Measurements from ENCODE around the gene PLEK. TPM values are rescaled to one million over a fixed set of nuclear protein-coding genes. Genes with fewer than 3 reads are reported as not detected.
"Not testable (repeated sequence)": the region's sequence is repeated elsewhere in the genome, so short reads cannot be mapped to it uniquely, and the experiment has no call there.

The PLEK gene
- total RNA-seq, 1 donor from 2014 or later = not detected

DNA sequence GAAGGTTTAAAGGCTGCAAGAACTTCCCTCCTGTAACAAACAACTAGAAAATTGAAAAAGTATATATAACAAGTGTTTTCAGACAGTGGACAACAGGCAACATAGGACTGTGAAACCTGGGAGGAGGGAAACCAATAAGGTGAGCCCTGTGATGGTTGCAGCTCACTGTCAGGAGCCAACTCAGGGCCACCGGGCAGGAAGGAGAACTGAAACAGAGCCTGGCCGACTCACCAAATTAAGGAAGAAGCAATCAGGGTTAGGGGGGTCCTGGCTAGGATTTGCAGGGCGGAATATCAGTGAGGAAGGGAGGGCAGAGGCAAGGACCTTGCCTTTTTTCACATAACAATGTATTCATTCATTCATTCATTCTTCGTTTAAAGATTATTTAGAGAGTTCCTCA lies 23.5 kb upstream of the PLEK start:
- DNase-seq (ENCODE audit: low spot score) = no peak
- H3K27ac Mint-ChIP-seq (ENCODE audit: unreplicated experiment) = no peak overlapping the region
- H3K4me1 Mint-ChIP-seq (ENCODE audit: unreplicated experiment) = no peaks in the 10 kb centered on the region
- H3K36me3 Mint-ChIP-seq (ENCODE audit: low read depth, unreplicated experiment) = no peaks in the 10 kb centered on the region
- TF ChIP-seq, protein P1, sequence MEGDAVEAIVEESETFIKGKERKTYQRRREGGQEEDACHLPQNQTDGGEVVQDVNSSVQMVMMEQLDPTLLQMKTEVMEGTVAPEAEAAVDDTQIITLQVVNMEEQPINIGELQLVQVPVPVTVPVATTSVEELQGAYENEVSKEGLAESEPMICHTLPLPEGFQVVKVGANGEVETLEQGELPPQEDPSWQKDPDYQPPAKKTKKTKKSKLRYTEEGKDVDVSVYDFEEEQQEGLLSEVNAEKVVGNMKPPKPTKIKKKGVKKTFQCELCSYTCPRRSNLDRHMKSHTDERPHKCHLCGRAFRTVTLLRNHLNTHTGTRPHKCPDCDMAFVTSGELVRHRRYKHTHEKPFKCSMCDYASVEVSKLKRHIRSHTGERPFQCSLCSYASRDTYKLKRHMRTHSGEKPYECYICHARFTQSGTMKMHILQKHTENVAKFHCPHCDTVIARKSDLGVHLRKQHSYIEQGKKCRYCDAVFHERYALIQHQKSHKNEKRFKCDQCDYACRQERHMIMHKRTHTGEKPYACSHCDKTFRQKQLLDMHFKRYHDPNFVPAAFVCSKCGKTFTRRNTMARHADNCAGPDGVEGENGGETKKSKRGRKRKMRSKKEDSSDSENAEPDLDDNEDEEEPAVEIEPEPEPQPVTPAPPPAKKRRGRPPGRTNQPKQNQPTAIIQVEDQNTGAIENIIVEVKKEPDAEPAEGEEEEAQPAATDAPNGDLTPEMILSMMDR (IDR thresholded peaks at IDR 0.05; ENCODE audit: unreplicated experiment) = no peak
- no peaks in the 10 kb centered on the region for H3K27me3 Mint-ChIP-seq (ENCODE audit: unreplicated experiment)
- no peak overlapping the region for H3K4me3 Mint-ChIP-seq (ENCODE audit: unreplicated experiment)
- H3K9me3 Mint-ChIP-seq (ENCODE audit: unreplicated experiment) = no peaks in the 10 kb centered on the region

DNA sequence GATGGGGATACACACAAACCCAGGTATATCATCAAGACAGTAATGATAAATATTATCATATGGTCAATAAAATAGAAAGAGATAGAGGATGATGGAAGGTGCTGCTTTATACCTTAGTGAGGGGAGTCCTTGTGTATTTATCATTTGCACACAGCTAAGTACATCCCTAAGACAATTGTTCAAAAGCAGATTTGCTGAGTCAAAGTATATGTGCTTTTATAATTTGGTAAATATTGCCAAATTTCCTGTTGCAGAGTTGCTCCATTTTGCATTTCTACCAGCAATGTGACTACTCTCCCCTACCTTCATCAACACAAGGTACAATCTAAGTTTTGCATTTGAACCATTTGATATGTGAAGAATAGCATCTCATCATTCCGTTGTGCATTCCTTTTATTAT lies 22.6 kb upstream of the PLEK start:
- Mint-ChIP-seq H3K36me3 (ENCODE audit: low read depth, unreplicated experiment) (no peaks in the 10 kb centered on the region), H3K4me1 (ENCODE audit: unreplicated experiment) (no peaks in the 10 kb centered on the region), H3K4me3 (ENCODE audit: unreplicated experiment) (no peak overlapping the region), H3K27ac (ENCODE audit: unreplicated experiment) (no peak overlapping the region), H3K9me3 (ENCODE audit: unreplicated experiment) (no peaks in the 10 kb centered on the region), H3K27me3 (ENCODE audit: unreplicated experiment) (no peaks in the 10 kb centered on the region)
- no peak for DNase-seq (ENCODE audit: low spot score)
- TF ChIP-seq, protein P1 (IDR thresholded peaks at IDR 0.05; ENCODE audit: unreplicated experiment) = no peak

DNA sequence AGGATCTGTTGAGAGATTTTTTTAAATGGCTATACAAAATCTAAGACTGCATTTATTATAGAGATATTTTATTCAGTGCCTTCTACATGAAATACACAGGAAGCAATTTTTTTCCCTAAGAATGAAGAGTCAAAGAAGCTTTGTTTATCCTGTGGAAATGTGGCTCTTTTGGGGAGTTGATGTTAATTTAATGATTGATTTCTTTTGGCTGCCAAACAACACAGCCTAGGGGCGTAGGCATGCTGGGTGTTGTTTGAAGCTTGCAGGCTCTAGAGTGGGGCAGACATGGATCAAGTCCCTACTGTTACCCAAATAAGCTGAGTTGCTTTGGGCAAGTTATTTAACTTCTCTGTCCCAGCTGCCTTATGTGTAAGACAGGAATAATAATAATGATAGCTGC lies 21.1 kb upstream of the PLEK start:
- Mint-ChIP-seq H3K27ac (ENCODE audit: unreplicated experiment) (no peak overlapping the region), H3K27me3 (ENCODE audit: unreplicated experiment) (no peaks in the 10 kb centered on the region), H3K9me3 (ENCODE audit: unreplicated experiment) (no peaks in the 10 kb centered on the region), H3K4me3 (ENCODE audit: unreplicated experiment) (no peak overlapping the region), H3K4me1 (ENCODE audit: unreplicated experiment) (no peaks in the 10 kb centered on the region), H3K36me3 (ENCODE audit: low read depth, unreplicated experiment) (no peaks in the 10 kb centered on the region)
- no peak for DNase-seq (ENCODE audit: low spot score)
- TF ChIP-seq, protein P1 (IDR thresholded peaks at IDR 0.05; ENCODE audit: unreplicated experiment) = no peak

DNA sequence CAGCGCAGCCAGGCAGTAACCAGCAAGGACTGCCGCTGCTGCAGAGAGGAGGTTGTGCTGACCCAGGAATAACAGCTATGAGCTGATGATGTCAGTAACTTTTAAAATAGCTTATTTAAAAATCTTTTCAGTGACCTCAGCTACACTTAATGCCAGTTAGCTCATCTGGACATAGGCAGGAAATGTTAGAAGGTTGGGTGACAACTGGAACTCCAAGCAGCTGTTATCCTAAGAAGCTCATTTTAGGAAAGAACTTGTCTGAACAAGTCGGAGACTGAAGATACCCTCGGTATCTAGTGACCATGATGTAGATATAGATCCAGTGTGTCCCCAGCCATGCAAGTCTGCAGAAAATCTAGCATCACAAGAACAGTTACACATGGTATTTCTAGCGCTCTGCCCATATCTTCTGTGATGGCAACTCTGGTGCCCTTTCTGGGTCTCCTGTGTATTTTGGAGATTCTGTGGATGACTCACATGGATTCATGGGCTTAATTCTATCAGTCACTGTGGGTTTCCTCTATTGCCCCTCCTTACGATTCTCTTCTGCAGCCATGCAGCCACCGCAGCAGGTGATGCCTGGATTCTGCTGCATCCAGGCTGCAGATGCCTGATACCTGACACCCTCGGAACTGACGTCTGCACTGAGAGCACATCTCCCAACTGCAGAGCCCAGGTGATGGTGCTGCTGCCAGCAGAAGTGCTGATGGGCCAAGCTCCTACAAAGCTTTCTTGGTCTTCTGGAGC lies 19.8 kb upstream of the PLEK start:
- no peak for DNase-seq (ENCODE audit: low spot score)
- Mint-ChIP-seq H3K9me3 (ENCODE audit: unreplicated experiment) (no peaks in the 10 kb centered on the region), H3K4me1 (ENCODE audit: unreplicated experiment) (no peaks in the 10 kb centered on the region), H3K4me3 (ENCODE audit: unreplicated experiment) (no peak overlapping the region), H3K36me3 (ENCODE audit: low read depth, unreplicated experiment) (no peaks in the 10 kb centered on the region), H3K27ac (ENCODE audit: unreplicated experiment) (no peak overlapping the region), H3K27me3 (ENCODE audit: unreplicated experiment) (no peaks in the 10 kb centered on the region)
- TF ChIP-seq, protein P1 (IDR thresholded peaks at IDR 0.05; ENCODE audit: unreplicated experiment) = no peak

DNA sequence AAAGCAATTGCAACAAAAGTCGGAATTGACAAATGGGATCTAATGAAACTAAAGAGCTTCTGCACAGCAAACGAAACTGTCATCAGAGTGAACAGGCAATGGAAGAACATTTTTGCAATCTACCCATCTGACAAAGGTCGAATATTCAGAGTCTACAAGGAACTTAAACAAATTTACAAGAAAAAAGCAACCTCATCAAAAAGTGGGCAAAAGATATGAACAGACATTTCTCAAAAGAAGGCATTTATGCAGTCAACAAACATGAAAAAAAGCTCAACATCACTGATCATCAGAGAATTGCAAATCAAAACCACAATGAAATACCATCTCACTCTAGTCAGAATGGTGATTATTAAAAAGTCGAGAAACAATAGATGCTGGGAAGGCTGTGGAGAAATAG lies 16.0 kb upstream of the PLEK start:
- H3K4me1 Mint-ChIP-seq (ENCODE audit: unreplicated experiment); H3K27me3 Mint-ChIP-seq (ENCODE audit: unreplicated experiment); H3K9me3 Mint-ChIP-seq (ENCODE audit: unreplicated experiment); H3K27ac Mint-ChIP-seq (ENCODE audit: unreplicated experiment); H3K36me3 Mint-ChIP-seq (ENCODE audit: low read depth, unreplicated experiment); DNase-seq (ENCODE audit: low spot score); H3K4me3 Mint-ChIP-seq (ENCODE audit: unreplicated experiment): not testable (repeated sequence)

All from endothelial cell (in vitro differentiated cells).